Endometrial microvascular endothelial cells (primary cell): ENCODE data around the gene BMPR2. TPM values are rescaled to one million over a fixed set of nuclear protein-coding genes. Genes with fewer than 3 reads are reported as not detected.
"Not testable (repeated sequence)": the region's sequence is repeated elsewhere in the genome, so short reads cannot be mapped to it uniquely, and the experiment has no call there.

Source experiments
- in situ Hi-C: cut with HindIII; loops from 2 replicates; pipeline ENCODE4 v1.10.0; 2017; ENCODE audit warnings: low sequenced_read_pairs, low pct_unique_long_range_greater_than_20kb; ENCODE audit errors: inconsistent ontology term
- total RNA-seq: library from RNA; depleted of rRNA; stranded (reverse); fragments of >200 nt; gene quantifications from one replicate; pipeline ENCODE4 v1.2.3, GENCODE V29; 2015; ENCODE audit errors: inconsistent ontology term

The BMPR2 gene
- 57.1 TPM for total RNA-seq

- in situ Hi-C loops, result no loop called here
Observed at GRCh38 chr2:202375609-202376408, at the start of gene BMPR2. Gene BMPR2 (plus strand): TSS chr2:202376327. CDS start chr2:202377475, 1,148 bp downstream.

- in situ Hi-C loops, result no loop called here
Observed at GRCh38 chr2:202327858-202328257, 48.3 kb upstream of the BMPR2 start.

GRCh38 chr2:202335791-202336467 lies 40.2 kb upstream of the BMPR2 start:
- in situ Hi-C loops, result no loop called here

- in situ Hi-C loops, result no loop called here
Observed at GRCh38 chr2:202337151-202337550, 39.0 kb upstream of the BMPR2 start.

GRCh38 chr2:202337706-202338346 lies 38.3 kb upstream of the BMPR2 start:
- in situ Hi-C loops, result no loop called here

- in situ Hi-C loops, result no loop called here
Observed at GRCh38 chr2:202339071-202339870, 36.9 kb upstream of the BMPR2 start.

- in situ Hi-C loops, result no loop called here
Observed at GRCh38 chr2:202344178-202344577, 31.9 kb upstream of the BMPR2 start.

- in situ Hi-C loops, result no loop called here
Observed at GRCh38 chr2:202346180-202346579, 29.9 kb upstream of the BMPR2 start.

- in situ Hi-C loops, result no loop called here
Observed at GRCh38 chr2:202353430-202353829, 22.7 kb upstream of the BMPR2 start.

- in situ Hi-C loops, result no loop called here
Observed at GRCh38 chr2:202355993-202356505, 20.1 kb upstream of the BMPR2 start.

GRCh38 chr2:202358924-202359323 lies 17.2 kb upstream of the BMPR2 start:
- in situ Hi-C loops, result not testable (repeated sequence)

GRCh38 chr2:202360646-202361045 lies 15.5 kb upstream of the BMPR2 start:
- in situ Hi-C loops, result no loop called here

- in situ Hi-C loops, result no loop called here
Observed at GRCh38 chr2:202361108-202361507, 15.0 kb upstream of the BMPR2 start.

- in situ Hi-C loops, result no loop called here
Observed at GRCh38 chr2:202373490-202373889, 2.6 kb upstream of the BMPR2 start.

GRCh38 chr2:202374383-202374782 lies 1.7 kb upstream of the BMPR2 start:
- in situ Hi-C loops, result not testable (repeated sequence)

GRCh38 chr2:202375033-202375608 lies 1.0 kb upstream of the BMPR2 start:
- in situ Hi-C loops, result no loop called here

GRCh38 chr2:202376460-202377206 lies 506 bp downstream of the BMPR2 start:
- in situ Hi-C loops, result no loop called here

GRCh38 chr2:202377207-202377761 lies 1.2 kb downstream of the BMPR2 start:
- in situ Hi-C loops, result no loop called here
